ENCODE data around the gene SORCS2. TPM values are rescaled to one million over a fixed set of nuclear protein-coding genes. Genes with fewer than 3 reads are reported as not detected.

The SORCS2 gene
- total and polyA plus RNA-seq, 2 of the 8 experiments (the other 6 are each of a cell fraction or from before 2014, with no cell fraction given) = 0.36 to 1.8 TPM

GRCh38 chr4:7146786-7147115 is 45.6 kb upstream of the SORCS2 start (continued):
- TF ChIP-seq CEBPB (IDR thresholded peaks at IDR 0.05; ENCODE audit: low read depth, low read length) (no peak), E2F6 (IDR thresholded peaks at IDR 0.05) (no peak), SAP30 (IDR thresholded peaks at IDR 0.05; ENCODE audit: insufficient read depth, insufficient replicate concordance, low read length) (no peak), EGR1 (IDR thresholded peaks at IDR 0.05; ENCODE audit: borderline replicate concordance, low read depth, low read length) (no peak), BRCA1 (IDR thresholded peaks at IDR 0.05; ENCODE audit: low read depth, low read length) (no peak), CHD2 (IDR thresholded peaks at IDR 0.05; ENCODE audit: low read length) (no peak)
